H1 (cell line): ENCODE measurements around the gene SV2C.
"Not testable (repeated sequence)": the region's sequence is repeated elsewhere in the genome, so short reads cannot be mapped to it uniquely, and the experiment has no call there.

Source experiments
- GABPA ChIP-seq: IDR thresholded peaks from 2 replicates; pipeline ENCODE4 v1.6.1; 2011; ENCODE audit warnings: mild to moderate bottlenecking, low read length, moderate library complexity, borderline replicate concordance; ENCODE audit not compliant: insufficient read depth
- TF ChIP-seq, protein P1 (sequence below), 3 experiments: IDR thresholded peaks; 1 replicate in 2 of 3; 2 replicates in 1 of 3; pipeline versions ENCODE4 v1.5.1 to v1.6.1; 2011; ENCODE audit warnings: low read length in 3 of 3, mild to moderate bottlenecking in 3 of 3, inconsistent platforms in 2 of 3, low read depth in 1 of 3, moderate library complexity in 1 of 3; ENCODE audit not compliant: insufficient read depth in 1 of 3; ENCODE audit errors: control extremely low read depth in 1 of 3

DNA sequence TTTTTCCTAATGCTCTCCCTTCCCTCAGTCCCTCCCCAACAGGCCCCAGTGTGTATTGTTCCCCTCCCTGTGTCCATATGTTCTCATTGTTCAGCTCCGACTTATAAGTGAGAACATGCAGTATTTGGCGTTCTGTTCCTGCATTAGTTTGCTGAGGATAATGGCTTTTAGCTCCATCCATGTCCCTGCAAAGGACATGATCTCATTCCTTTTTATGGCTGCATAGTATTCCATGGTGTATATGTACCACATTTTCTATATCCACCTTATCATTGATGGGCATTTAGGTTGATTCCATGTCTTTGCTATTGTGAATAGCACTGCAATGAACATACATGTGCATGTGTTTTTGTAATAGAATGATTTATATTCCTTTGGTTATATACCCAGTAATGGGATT is 6.0 kb downstream of the SV2C start:
- TF ChIP-seq, protein P1, sequence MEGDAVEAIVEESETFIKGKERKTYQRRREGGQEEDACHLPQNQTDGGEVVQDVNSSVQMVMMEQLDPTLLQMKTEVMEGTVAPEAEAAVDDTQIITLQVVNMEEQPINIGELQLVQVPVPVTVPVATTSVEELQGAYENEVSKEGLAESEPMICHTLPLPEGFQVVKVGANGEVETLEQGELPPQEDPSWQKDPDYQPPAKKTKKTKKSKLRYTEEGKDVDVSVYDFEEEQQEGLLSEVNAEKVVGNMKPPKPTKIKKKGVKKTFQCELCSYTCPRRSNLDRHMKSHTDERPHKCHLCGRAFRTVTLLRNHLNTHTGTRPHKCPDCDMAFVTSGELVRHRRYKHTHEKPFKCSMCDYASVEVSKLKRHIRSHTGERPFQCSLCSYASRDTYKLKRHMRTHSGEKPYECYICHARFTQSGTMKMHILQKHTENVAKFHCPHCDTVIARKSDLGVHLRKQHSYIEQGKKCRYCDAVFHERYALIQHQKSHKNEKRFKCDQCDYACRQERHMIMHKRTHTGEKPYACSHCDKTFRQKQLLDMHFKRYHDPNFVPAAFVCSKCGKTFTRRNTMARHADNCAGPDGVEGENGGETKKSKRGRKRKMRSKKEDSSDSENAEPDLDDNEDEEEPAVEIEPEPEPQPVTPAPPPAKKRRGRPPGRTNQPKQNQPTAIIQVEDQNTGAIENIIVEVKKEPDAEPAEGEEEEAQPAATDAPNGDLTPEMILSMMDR (IDR thresholded peaks at IDR 0.05; ENCODE audit: control extremely low read depth in 1 of 3, insufficient read depth in 1 of 3, low read depth in 1 of 3, low read length in 3 of 3): not testable (repeated sequence)
- not testable (repeated sequence) for TF ChIP-seq GABPA
